Transverse colon (tissue), 4 donors: Measurements from ENCODE around the gene TRPM2. TPM values are rescaled to one million over a fixed set of nuclear protein-coding genes. Genes with fewer than 3 reads are reported as not detected.

Source experiments
- DNase-seq: peaks from one replicate; pipeline ENCODE4 v3.0.0-alpha.2; 2019
- H3K27ac ChIP-seq, 4 donors: fragments of 200-600 bp; sonication (generic); 2 replicates each; pipeline ENCODE4 v1.5.1; 2016 to 2018; ENCODE audit warnings: inconsistent platforms in 4 of 4
- H3K27me3 ChIP-seq: fragments of 200-600 bp; sonication (generic); 2 replicates; pipeline ENCODE4 v1.5.1; 2017; ENCODE audit warnings: inconsistent platforms
- H3K36me3 ChIP-seq, 4 donors: fragments of 200-600 bp; sonication (generic); 2 replicates each; pipeline ENCODE4 v1.5.1; 2017 to 2019; ENCODE audit warnings: inconsistent platforms in 4 of 4
- H3K4me1 ChIP-seq, 4 donors: fragments of 200-600 bp; sonication (generic); 2 replicates each; pipeline ENCODE4 v1.5.1; 2017 to 2020; ENCODE audit warnings: inconsistent platforms in 4 of 4
- H3K4me3 ChIP-seq, 4 donors: fragments of 200-600 bp; sonication (generic); 1 replicate in 1 of 4; 2 replicates in 3 of 4; pipeline versions ENCODE4 v1.5.1 to v1.6.1; 2017 to 2019; ENCODE audit warnings: inconsistent platforms in 4 of 4
- H3K9me3 ChIP-seq, 2 donors: fragments of 200-600 bp; sonication (generic); 2 replicates each; pipeline ENCODE4 v1.5.1; 2017 to 2019; ENCODE audit warnings: inconsistent platforms in 2 of 2
- CTCF ChIP-seq, 5 experiments: fragments of 200-600 bp in 3 of 5; fragments of 450-650 bp in 2 of 5; sonication (generic) in 3 of 5; IDR thresholded peaks; 1 replicate in 2 of 5; 2 replicates in 3 of 5; pipeline ENCODE4 v1.5.1; 2016 to 2017; ENCODE audit warnings: antibody characterized with exemption in 5 of 5, inconsistent platforms in 3 of 5, mild to moderate bottlenecking in 2 of 5, moderate library complexity in 1 of 5
- EP300 ChIP-seq: sonication (generic); formaldehyde crosslinking; IDR thresholded peaks from one replicate; pipeline ENCODE4 v1.6.1; 2017; ENCODE audit warnings: antibody characterized with exemption, low read depth
- POLR2A ChIP-seq: fragments of 450-650 bp; IDR thresholded peaks from one replicate; pipeline ENCODE4 v1.6.1; 2016; ENCODE audit warnings: antibody characterized with exemption, mild to moderate bottlenecking, moderate library complexity
- POLR2AphosphoS5 ChIP-seq, 3 donors: sonication (generic); formaldehyde crosslinking; IDR thresholded peaks; one replicate each; pipeline ENCODE4 v1.6.1; 2016; ENCODE audit warnings: antibody characterized with exemption in 3 of 3
- WGBS, 2 donors: methylation state at CpG; one replicate each; pipeline ENCODE4 v1.1.5; 2018; ENCODE audit warnings: low coverage in 1 of 2; 5-methylcytosine and 5-hydroxymethylcytosine counted together
- in situ Hi-C, 4 donors: fragments of 200-750 bp; cut with MboI; loops; one replicate each; pipeline versions ENCODE4 v1.15.0 to v1.15.1; 2017; ENCODE audit warnings: low sequenced_read_pairs in 3 of 4, low pct_ligation_motif_present in 1 of 4, low pct_unique_long_range_greater_than_20kb in 1 of 4
- intact Hi-C: fragments of 100-400 bp; cut with DNase I; formaldehyde crosslinking; loops from one replicate; pipeline ENCODE4 v1.15.1; 2023; ENCODE audit warnings: low total_unique reads
- total RNA-seq, 4 donors: library from RNA; depleted of rRNA; stranded (reverse); fragments of >200 nt; gene quantifications; one replicate each; pipeline ENCODE4 v1.1.0, GENCODE V29; 2016

Gene TRPM2
- total RNA-seq, 4 donors from 2014 or later, result 2.3 to 2.9 (median 2.6) TPM; not detected in 1

GRCh38 chr21:44459712-44460440 lies 106.5 kb downstream of the TRPM2 start:
- 83% methylated on average over 14 of the region's 14 CpGs; no CpG with 5 or more reads in 1 of the 2 donors for WGBS, 2 donors
- Histone ChIP-seq H3K4me3 (no peak overlapping the region), H3K36me3 (no peaks in the 10 kb centered on the region), H3K27me3 (no peaks in the 10 kb centered on the region), H3K27ac (no peak overlapping the region), H3K9me3 (no peaks in the 10 kb centered on the region), H3K4me1 (peaks cover 0 to 9% (median 7%) of the 10 kb centered on the region in 4 donors)
- in situ Hi-C loops, result loop anchor here in 2 of 4 donors (10.0 to 25.0 kb wide), 2 partner anchors 115 to 198 kb away; partner anchors contain the start of gene DNMT3L (in 1 of the 2)
- TF ChIP-seq POLR2A (no peak), POLR2AphosphoS5 (IDR thresholded peaks at IDR 0.05) (no peak), CTCF (IDR thresholded peaks at IDR 0.05) (no peak), EP300 (no peak)
- intact Hi-C loops, result loop anchor here (10.0 kb wide), 1 partner anchor 125 kb away; the partner anchor contains the start of gene CFAP410
- DNase-seq, result no peak

- intact Hi-C loops (no loop called here), in situ Hi-C loops (loop anchor here in 1 of 4 donors (25.0 kb wide), 1 partner anchor 198 kb away; the partner anchor contains the start of gene DNMT3L)
- H3K9me3 ChIP-seq, result no peaks in the 10 kb centered on the region
- H3K36me3 ChIP-seq, result no peaks in the 10 kb centered on the region
- DNase-seq, result no peak
- no peaks in the 10 kb centered on the region for H3K27me3 ChIP-seq
- peaks cover 0 to 7% (median 5%) of the 10 kb centered on the region in 4 donors for H3K4me1 ChIP-seq
- TF ChIP-seq POLR2A (no peak), CTCF (IDR thresholded peaks at IDR 0.05) (no peak), POLR2AphosphoS5 (IDR thresholded peaks at IDR 0.05) (no peak), EP300 (no peak)
- H3K4me3 ChIP-seq, result no peak overlapping the region
- 87 to 100% methylated on average over 2 to 8 of the region's 8 CpGs for WGBS, 2 donors
- H3K27ac ChIP-seq, result no peak overlapping the region
These were observed 107.0 kb downstream of the TRPM2 start for GRCh38 chr21:44460441-44460755.

GRCh38 chr21:44461005-44461404 lies 107.6 kb downstream of the TRPM2 start:
- Histone ChIP-seq H3K4me1 (peaks cover 0 to 5% (median 3%) of the 10 kb centered on the region in 4 donors), H3K27me3 (no peaks in the 10 kb centered on the region), H3K27ac (no peak overlapping the region), H3K4me3 (no peak overlapping the region), H3K36me3 (no peaks in the 10 kb centered on the region), H3K9me3 (no peaks in the 10 kb centered on the region)
- no peak for TF ChIP-seq POLR2A
- no peak for TF ChIP-seq POLR2AphosphoS5 (IDR thresholded peaks at IDR 0.05)
- no peak for DNase-seq
- intact Hi-C loops, result no loop called here
- WGBS, 2 donors, result 85% methylated on average over 8 of the region's 8 CpGs; no CpG with 5 or more reads in 1 of the 2 donors
- in situ Hi-C loops, result loop anchor here in 1 of 4 donors (25.0 kb wide), 1 partner anchor 199 kb away; the partner anchor contains the start of gene DNMT3L

GRCh38 chr21:44461464-44462001 lies 108.1 kb downstream of the TRPM2 start:
- 85% methylated on average over 15 of the region's 15 CpGs; no CpG with 5 or more reads in 1 of the 2 donors for WGBS, 2 donors
- DNase-seq, result no peak
- no peaks in the 10 kb centered on the region for H3K4me1 ChIP-seq
- no peak overlapping the region for H3K27ac ChIP-seq
- in situ Hi-C loops, result loop anchor here in 1 of 4 donors (25.0 kb wide), 1 partner anchor 199 kb away; the partner anchor contains the start of gene DNMT3L
- H3K9me3 ChIP-seq, result no peaks in the 10 kb centered on the region
- no peaks in the 10 kb centered on the region for H3K27me3 ChIP-seq
- peak in 1 of 5 experiments; percentile 15 for TF ChIP-seq CTCF (IDR thresholded peaks at IDR 0.05)
- TF ChIP-seq EP300, result no peak
- no peak for TF ChIP-seq POLR2A
- no peak for TF ChIP-seq POLR2AphosphoS5 (IDR thresholded peaks at IDR 0.05)
- intact Hi-C loops, result no loop called here
- no peak overlapping the region for H3K4me3 ChIP-seq
- H3K36me3 ChIP-seq, result no peaks in the 10 kb centered on the region
